HG03135 (cell line): Measurements from ENCODE around the gene KCNH6.

Source experiments
- ATAC-seq: cut with Tn5 transposase; IDR thresholded peaks from one replicate; pipeline ENCODE4 v1.9.1; 2021; ENCODE audit warnings: mild to moderate bottlenecking, moderate library complexity; ENCODE audit not compliant: unreplicated experiment

The KCNH6 gene

GRCh38 chr17:63487014-63487339, 36.2 kb upstream of the KCNH6 start:
- no peak for ATAC-seq

GRCh38 chr17:63488851-63489250, 34.3 kb upstream of the KCNH6 start:
- ATAC-seq, result no peak

- no peak for ATAC-seq
Observed at GRCh38 chr17:63489291-63489690, 33.9 kb upstream of the KCNH6 start.

- no peak for ATAC-seq
Observed at GRCh38 chr17:63490329-63490728, 32.8 kb upstream of the KCNH6 start.

GRCh38 chr17:63490858-63491400, 32.2 kb upstream of the KCNH6 start:
- ATAC-seq, result no peak

GRCh38 chr17:63491413-63491812, 31.7 kb upstream of the KCNH6 start:
- ATAC-seq, result no peak

- no peak for ATAC-seq
Observed at GRCh38 chr17:63491977-63492618, 31.1 kb upstream of the KCNH6 start.

GRCh38 chr17:63492940-63493339, 30.2 kb upstream of the KCNH6 start:
- no peak for ATAC-seq

- ATAC-seq, result no peak
Observed at GRCh38 chr17:63493411-63493810, 29.7 kb upstream of the KCNH6 start.

GRCh38 chr17:63494300-63494928, 28.7 kb upstream of the KCNH6 start:
- ATAC-seq, result no peak

GRCh38 chr17:63495491-63495890, 27.7 kb upstream of the KCNH6 start:
- ATAC-seq, result no peak

GRCh38 chr17:63496177-63496576, 27.0 kb upstream of the KCNH6 start:
- no peak for ATAC-seq

- no peak for ATAC-seq
Observed at GRCh38 chr17:63496663-63497400, 26.3 kb upstream of the KCNH6 start.

GRCh38 chr17:63497708-63498483, 25.3 kb upstream of the KCNH6 start:
- ATAC-seq, result no peak

GRCh38 chr17:63498626-63499195, 24.4 kb upstream of the KCNH6 start:
- ATAC-seq, result no peak

- ATAC-seq, result no peak
Observed at GRCh38 chr17:63500543-63501390, 22.4 kb upstream of the KCNH6 start.

GRCh38 chr17:63503341-63503705, 19.8 kb upstream of the KCNH6 start:
- ATAC-seq, result no peak

GRCh38 chr17:63504261-63504660, 18.9 kb upstream of the KCNH6 start:
- no peak for ATAC-seq

GRCh38 chr17:63505341-63505740, 17.8 kb upstream of the KCNH6 start:
- ATAC-seq, result no peak

- no peak for ATAC-seq
Observed at GRCh38 chr17:63506627-63507026, 16.5 kb upstream of the KCNH6 start.
